HepG2 (cell line): Measurements from ENCODE around the gene FAM3A. TPM values are rescaled to one million over a fixed set of nuclear protein-coding genes. Genes with fewer than 3 reads are reported as not detected.
A peak's percentile ranks its signal among the peaks of the same experiment; 100 is the strongest.

ENCODE experiments used
- CBFB ChIP-seq: sonication (generic); formaldehyde crosslinking; IDR thresholded peaks from 2 replicates; pipeline ENCODE4 v1.4.0; 2020; ENCODE audit warnings: missing genetic modification reagents
- GABPB1 ChIP-seq: IDR thresholded peaks from 2 replicates; pipeline ENCODE4 v1.6.1; 2016; ENCODE audit warnings: mild to moderate bottlenecking, missing genetic modification reagents, moderate library complexity, missing compliant biosample characterization
- KLF6 ChIP-seq: IDR thresholded peaks from 2 replicates; pipeline ENCODE4 v1.8.0; 2016; ENCODE audit warnings: missing biosample characterization, missing genetic modification reagents
- NFKB2 ChIP-seq: sonication (generic); formaldehyde crosslinking; IDR thresholded peaks from 2 replicates; pipeline ENCODE4 v1.4.0; 2020; ENCODE audit warnings: missing genetic modification reagents, borderline replicate concordance
- PITX1 ChIP-seq: sonication (generic); formaldehyde crosslinking; IDR thresholded peaks from 2 replicates; pipeline ENCODE4 v1.5.1; 2020; ENCODE audit warnings: mild to moderate bottlenecking, missing genetic modification reagents
- SALL1 ChIP-seq: sonication (generic); formaldehyde crosslinking; IDR thresholded peaks from 2 replicates; pipeline ENCODE4 v1.8.0; 2022; ENCODE audit warnings: mild to moderate bottlenecking, missing genetic modification reagents
- SAP130 ChIP-seq: IDR thresholded peaks from 2 replicates; pipeline ENCODE4 v1.6.1; 2016; ENCODE audit warnings: low read depth
- ZFX ChIP-seq: sonication (generic); formaldehyde crosslinking; IDR thresholded peaks from 2 replicates; pipeline ENCODE4 v1.4.0; 2020; ENCODE audit warnings: mild to moderate bottlenecking, low read depth, missing genetic modification reagents, moderate library complexity
- ZNF207 ChIP-seq: fragments of 450-650 bp; IDR thresholded peaks from 2 replicates; pipeline ENCODE4 v1.6.1; 2016; ENCODE audit warnings: antibody characterized with exemption, borderline replicate concordance
- ZNF441 ChIP-seq: sonication (generic); formaldehyde crosslinking; IDR thresholded peaks from 2 replicates; pipeline ENCODE4 v1.7.0; 2021; ENCODE audit warnings: missing genetic modification reagents, borderline replicate concordance
- ZNF530 ChIP-seq: sonication (generic); formaldehyde crosslinking; IDR thresholded peaks from 2 replicates; pipeline ENCODE4 v1.5.0; 2020; ENCODE audit warnings: low read depth, mild to moderate bottlenecking, missing genetic modification reagents
- ZNF547 ChIP-seq: sonication (generic); formaldehyde crosslinking; IDR thresholded peaks from 2 replicates; pipeline ENCODE4 v1.5.1; 2020; ENCODE audit warnings: mild to moderate bottlenecking, missing genetic modification reagents
- ZNF616 ChIP-seq: sonication (generic); formaldehyde crosslinking; IDR thresholded peaks from 2 replicates; pipeline ENCODE4 v1.5.0; 2020; ENCODE audit warnings: low read depth, mild to moderate bottlenecking, missing genetic modification reagents
- ZNF678 ChIP-seq: sonication (generic); formaldehyde crosslinking; IDR thresholded peaks from 2 replicates; pipeline ENCODE4 v1.4.0; 2020; ENCODE audit warnings: mild to moderate bottlenecking, missing genetic modification reagents
- ZNF703 ChIP-seq: sonication (generic); formaldehyde crosslinking; IDR thresholded peaks from 2 replicates; pipeline ENCODE4 v1.5.1; 2020; ENCODE audit warnings: missing genetic modification reagents, mild to moderate bottlenecking, moderate library complexity, borderline replicate concordance
- polyA plus RNA-seq, 8 experiments: library from polyadenylated mRNA; depleted of rRNA in 3 of 8; stranded (reverse) in 7 of 8; unstranded in 1 of 8; fragments of >200 nt; fragmentation: Illumina TruSeq in 4 of 8; extraction: Trizol in 4 of 8; gene quantifications; 2 replicates each; pipeline versions ENCODE4 v1.2.1 to v1.2.3, GENCODE V29; 2011 to 2016; ENCODE audit warnings: low read depth in 4 of 8, missing spikeins in 1 of 8, mixed read lengths in 1 of 8; ENCODE audit not compliant: insufficient read depth in 1 of 8
- total RNA-seq, 5 experiments: library from RNA; depleted of rRNA; stranded (reverse); fragments of >200 nt; fragmentation: Illumina TruSeq; extraction: Trizol; gene quantifications; 2 replicates each; pipeline ENCODE4 v1.2.3, GENCODE V29; 2016; ENCODE audit warnings: low read depth in 1 of 5
- TF ChIP-seq, protein P1 (sequence below): sonication (generic); formaldehyde crosslinking; IDR thresholded peaks from 2 replicates; pipeline ENCODE4 v1.5.1; 2020; ENCODE audit warnings: mild to moderate bottlenecking, missing genetic modification reagents, moderate library complexity
- TF ChIP-seq, protein P2 (sequence below): sonication (generic); formaldehyde crosslinking; IDR thresholded peaks from 2 replicates; pipeline ENCODE4 v1.4.0; 2020; ENCODE audit warnings: missing genetic modification reagents
- TF ChIP-seq, protein P3 (sequence below): sonication (generic); formaldehyde crosslinking; IDR thresholded peaks from 2 replicates; pipeline ENCODE4 v1.5.0; 2020; ENCODE audit warnings: missing genetic modification reagents, mild to moderate bottlenecking, borderline replicate concordance
- TF ChIP-seq, protein P4 (sequence below): sonication (generic); formaldehyde crosslinking; IDR thresholded peaks from 2 replicates; pipeline ENCODE4 v1.4.0; 2020; ENCODE audit warnings: mild to moderate bottlenecking, missing genetic modification reagents
- TF ChIP-seq, protein P5 (sequence below): sonication (generic); formaldehyde crosslinking; IDR thresholded peaks from 2 replicates; pipeline ENCODE4 v1.5.0; 2020; ENCODE audit warnings: mild to moderate bottlenecking, missing genetic modification reagents, borderline replicate concordance

FAM3A gene
- total and polyA plus RNA-seq, 2 of the 13 experiments (the other 11 are each of a cell fraction or from before 2014, with no cell fraction given): 11.2 to 22.7 TPM

DNA sequence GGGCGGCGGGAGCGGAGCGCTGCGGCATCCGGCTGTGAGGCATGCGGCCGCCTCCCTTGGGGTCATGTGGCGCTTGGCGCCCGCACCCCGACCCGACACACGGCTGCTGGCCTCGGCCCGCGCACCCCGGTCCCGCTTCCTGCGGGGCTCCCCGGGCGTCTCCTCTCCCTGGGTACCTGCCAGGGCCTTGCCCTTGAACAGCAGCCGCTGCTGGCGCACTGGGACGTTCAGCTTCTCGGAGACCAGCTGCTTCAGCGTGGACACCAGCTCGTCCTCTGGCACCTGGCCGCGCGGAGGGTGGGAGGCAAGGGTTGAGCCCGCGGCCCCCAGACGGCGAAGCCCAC lies 30.0 kb downstream of the FAM3A start (continued):
- TF ChIP-seq, protein P1, sequence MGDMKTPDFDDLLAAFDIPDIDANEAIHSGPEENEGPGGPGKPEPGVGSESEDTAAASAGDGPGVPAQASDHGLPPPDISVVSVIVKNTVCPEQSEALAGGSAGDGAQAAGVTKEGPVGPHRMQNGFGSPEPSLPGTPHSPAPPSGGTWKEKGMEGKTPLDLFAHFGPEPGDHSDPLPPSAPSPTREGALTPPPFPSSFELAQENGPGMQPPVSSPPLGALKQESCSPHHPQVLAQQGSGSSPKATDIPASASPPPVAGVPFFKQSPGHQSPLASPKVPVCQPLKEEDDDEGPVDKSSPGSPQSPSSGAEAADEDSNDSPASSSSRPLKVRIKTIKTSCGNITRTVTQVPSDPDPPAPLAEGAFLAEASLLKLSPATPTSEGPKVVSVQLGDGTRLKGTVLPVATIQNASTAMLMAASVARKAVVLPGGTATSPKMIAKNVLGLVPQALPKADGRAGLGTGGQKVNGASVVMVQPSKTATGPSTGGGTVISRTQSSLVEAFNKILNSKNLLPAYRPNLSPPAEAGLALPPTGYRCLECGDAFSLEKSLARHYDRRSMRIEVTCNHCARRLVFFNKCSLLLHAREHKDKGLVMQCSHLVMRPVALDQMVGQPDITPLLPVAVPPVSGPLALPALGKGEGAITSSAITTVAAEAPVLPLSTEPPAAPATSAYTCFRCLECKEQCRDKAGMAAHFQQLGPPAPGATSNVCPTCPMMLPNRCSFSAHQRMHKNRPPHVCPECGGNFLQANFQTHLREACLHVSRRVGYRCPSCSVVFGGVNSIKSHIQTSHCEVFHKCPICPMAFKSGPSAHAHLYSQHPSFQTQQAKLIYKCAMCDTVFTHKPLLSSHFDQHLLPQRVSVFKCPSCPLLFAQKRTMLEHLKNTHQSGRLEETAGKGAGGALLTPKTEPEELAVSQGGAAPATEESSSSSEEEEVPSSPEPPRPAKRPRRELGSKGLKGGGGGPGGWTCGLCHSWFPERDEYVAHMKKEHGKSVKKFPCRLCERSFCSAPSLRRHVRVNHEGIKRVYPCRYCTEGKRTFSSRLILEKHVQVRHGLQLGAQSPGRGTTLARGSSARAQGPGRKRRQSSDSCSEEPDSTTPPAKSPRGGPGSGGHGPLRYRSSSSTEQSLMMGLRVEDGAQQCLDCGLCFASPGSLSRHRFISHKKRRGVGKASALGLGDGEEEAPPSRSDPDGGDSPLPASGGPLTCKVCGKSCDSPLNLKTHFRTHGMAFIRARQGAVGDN (CRISPR knock-in tag): peak; percentile 89
- TF ChIP-seq ZNF678 (CRISPR knock-in tag): peak; percentile 35; the same call in 1 of the 2 replicates
- TF ChIP-seq, protein P2, sequence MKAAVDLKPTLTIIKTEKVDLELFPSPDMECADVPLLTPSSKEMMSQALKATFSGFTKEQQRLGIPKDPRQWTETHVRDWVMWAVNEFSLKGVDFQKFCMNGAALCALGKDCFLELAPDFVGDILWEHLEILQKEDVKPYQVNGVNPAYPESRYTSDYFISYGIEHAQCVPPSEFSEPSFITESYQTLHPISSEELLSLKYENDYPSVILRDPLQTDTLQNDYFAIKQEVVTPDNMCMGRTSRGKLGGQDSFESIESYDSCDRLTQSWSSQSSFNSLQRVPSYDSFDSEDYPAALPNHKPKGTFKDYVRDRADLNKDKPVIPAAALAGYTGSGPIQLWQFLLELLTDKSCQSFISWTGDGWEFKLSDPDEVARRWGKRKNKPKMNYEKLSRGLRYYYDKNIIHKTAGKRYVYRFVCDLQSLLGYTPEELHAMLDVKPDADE: 0 out of 2 replicates have a peak, but pooled peaks have one; percentile 40
- 0 out of 2 replicates have a peak, but pooled peaks have one; percentile 32 for TF ChIP-seq ZNF547
- 0 out of 2 replicates have a peak, but pooled peaks have one; percentile 32 for TF ChIP-seq ZFX (CRISPR knock-in tag)
- TF ChIP-seq, protein P3, sequence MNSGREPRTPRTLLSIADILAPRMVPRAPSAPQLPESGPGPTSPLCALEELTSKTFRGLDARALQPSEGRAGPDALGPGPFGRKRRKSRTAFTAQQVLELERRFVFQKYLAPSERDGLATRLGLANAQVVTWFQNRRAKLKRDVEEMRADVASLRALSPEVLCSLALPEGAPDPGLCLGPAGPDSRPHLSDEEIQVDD (CRISPR knock-in tag): peak; percentile 51; the same call in 1 of the 2 replicates
- TF ChIP-seq CBFB (CRISPR knock-in tag): no peak
- TF ChIP-seq KLF6: no peak
- TF ChIP-seq, protein P4, sequence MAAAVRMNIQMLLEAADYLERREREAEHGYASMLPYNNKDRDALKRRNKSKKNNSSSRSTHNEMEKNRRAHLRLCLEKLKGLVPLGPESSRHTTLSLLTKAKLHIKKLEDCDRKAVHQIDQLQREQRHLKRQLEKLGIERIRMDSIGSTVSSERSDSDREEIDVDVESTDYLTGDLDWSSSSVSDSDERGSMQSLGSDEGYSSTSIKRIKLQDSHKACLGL (CRISPR knock-in tag): peak; percentile 36; the same call in 1 of the 2 replicates
- 0 out of 2 replicates have a peak, but pooled peaks have one; percentile 26 for TF ChIP-seq NFKB2
- TF ChIP-seq ZNF530 (CRISPR knock-in tag): no peak
- TF ChIP-seq SAP130: 0 out of 2 replicates have a peak, but pooled peaks have one; percentile 3
- no peak for TF ChIP-seq ZNF441 (CRISPR knock-in tag)
- no peak for TF ChIP-seq ZNF616 (CRISPR knock-in tag)
- no peak for TF ChIP-seq ZNF207
- no peak for TF ChIP-seq PITX1 (CRISPR knock-in tag)
- 0 out of 2 replicates have a peak, but pooled peaks have one; percentile 29 for TF ChIP-seq ZNF703 (CRISPR knock-in tag)
- peak; percentile 42; the same call in 1 of the 2 replicates for TF ChIP-seq GABPB1 (CRISPR knock-in tag)
- TF ChIP-seq, protein P5, sequence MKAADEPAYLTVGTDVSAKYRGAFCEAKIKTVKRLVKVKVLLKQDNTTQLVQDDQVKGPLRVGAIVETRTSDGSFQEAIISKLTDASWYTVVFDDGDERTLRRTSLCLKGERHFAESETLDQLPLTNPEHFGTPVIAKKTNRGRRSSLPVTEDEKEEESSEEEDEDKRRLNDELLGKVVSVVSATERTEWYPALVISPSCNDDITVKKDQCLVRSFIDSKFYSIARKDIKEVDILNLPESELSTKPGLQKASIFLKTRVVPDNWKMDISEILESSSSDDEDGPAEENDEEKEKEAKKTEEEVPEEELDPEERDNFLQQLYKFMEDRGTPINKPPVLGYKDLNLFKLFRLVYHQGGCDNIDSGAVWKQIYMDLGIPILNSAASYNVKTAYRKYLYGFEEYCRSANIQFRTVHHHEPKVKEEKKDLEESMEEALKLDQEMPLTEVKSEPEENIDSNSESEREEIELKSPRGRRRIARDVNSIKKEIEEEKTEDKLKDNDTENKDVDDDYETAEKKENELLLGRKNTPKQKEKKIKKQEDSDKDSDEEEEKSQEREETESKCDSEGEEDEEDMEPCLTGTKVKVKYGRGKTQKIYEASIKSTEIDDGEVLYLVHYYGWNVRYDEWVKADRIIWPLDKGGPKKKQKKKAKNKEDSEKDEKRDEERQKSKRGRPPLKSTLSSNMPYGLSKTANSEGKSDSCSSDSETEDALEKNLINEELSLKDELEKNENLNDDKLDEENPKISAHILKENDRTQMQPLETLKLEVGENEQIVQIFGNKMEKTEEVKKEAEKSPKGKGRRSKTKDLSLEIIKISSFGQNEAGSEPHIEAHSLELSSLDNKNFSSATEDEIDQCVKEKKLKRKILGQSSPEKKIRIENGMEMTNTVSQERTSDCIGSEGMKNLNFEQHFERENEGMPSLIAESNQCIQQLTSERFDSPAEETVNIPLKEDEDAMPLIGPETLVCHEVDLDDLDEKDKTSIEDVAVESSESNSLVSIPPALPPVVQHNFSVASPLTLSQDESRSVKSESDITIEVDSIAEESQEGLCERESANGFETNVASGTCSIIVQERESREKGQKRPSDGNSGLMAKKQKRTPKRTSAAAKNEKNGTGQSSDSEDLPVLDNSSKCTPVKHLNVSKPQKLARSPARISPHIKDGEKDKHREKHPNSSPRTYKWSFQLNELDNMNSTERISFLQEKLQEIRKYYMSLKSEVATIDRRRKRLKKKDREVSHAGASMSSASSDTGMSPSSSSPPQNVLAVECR (CRISPR knock-in tag): 0 out of 2 replicates have a peak, but pooled peaks have one; percentile 7
- 0 out of 2 replicates have a peak, but pooled peaks have one; percentile 31 for TF ChIP-seq SALL1 (CRISPR knock-in tag)
